OCI-LY3 (cell line): ENCODE data around the gene ANXA11.

Experiments used
- H2AFZ ChIP-seq: fragments of 200-600, 300-600 bp; shearing (Covaris generic); 2 replicates; pipeline ENCODE4 v1.6.0; 2014; ENCODE audit warnings: antibody characterized with exemption, low read depth, low read length
- H3K27ac ChIP-seq: fragments of 200-600, 300-600 bp; sonication (generic); 2 replicates; pipeline ENCODE4 v1.5.1; 2014; ENCODE audit warnings: mild to moderate bottlenecking, low read length, moderate library complexity, mixed read lengths
- H3K27me3 ChIP-seq: fragments of 200-600, 300-600 bp; sonication (generic); 2 replicates; pipeline ENCODE4 v1.6.1; 2014; ENCODE audit warnings: low read depth, low read length, mixed read lengths
- H3K36me3 ChIP-seq: fragments of 200-600, 300-600 bp; sonication (generic); replicated peaks from 2 replicates; pipeline ENCODE3; 2014; ENCODE audit warnings: low read depth, low read length, mixed read lengths
- H3K4me1 ChIP-seq: fragments of 300-600, 200-600 bp; sonication (generic); 2 replicates; pipeline ENCODE4 v1.6.1; 2014; ENCODE audit warnings: low read length, mixed read lengths
- H3K4me2 ChIP-seq: fragments of 200-600, 300-600 bp; sonication (generic); 2 replicates; pipeline ENCODE4 v1.6.1; 2014; ENCODE audit warnings: low read length, mixed read lengths
- H3K4me3 ChIP-seq: fragments of 300-600, 200-600 bp; sonication (generic); 2 replicates; pipeline ENCODE4 v1.5.1; 2014; ENCODE audit warnings: antibody characterized with exemption, mild to moderate bottlenecking, low read length, moderate library complexity
- H3K79me2 ChIP-seq: fragments of 300-600, 200-600 bp; shearing (Covaris generic); 2 replicates; pipeline ENCODE4 v1.6.1; 2014; ENCODE audit warnings: mild to moderate bottlenecking, low read length, mixed read lengths
- H3K9ac ChIP-seq: fragments of 300-600, 200-600 bp; shearing (Covaris generic); 2 replicates; pipeline ENCODE4 v1.6.0; 2014; ENCODE audit warnings: mild to moderate bottlenecking, low read length, moderate library complexity
- H3K9me3 ChIP-seq: fragments of 200-600, 300-600 bp; shearing (Covaris generic); 2 replicates; pipeline ENCODE4 v1.6.1; 2014; ENCODE audit warnings: low read length, mixed read lengths; ENCODE audit not compliant: insufficient read depth
- H4K20me1 ChIP-seq: fragments of 200-600, 300-600 bp; sonication (generic); 2 replicates; pipeline ENCODE4 v1.6.1; 2016; ENCODE audit warnings: low read length, mixed read lengths; ENCODE audit not compliant: insufficient read depth
- CTCF ChIP-seq: fragments of 200-600, 300-600 bp; sonication (generic); IDR thresholded peaks from 2 replicates; pipeline ENCODE4 v1.5.1; 2014; ENCODE audit warnings: antibody characterized with exemption, low read length, low read depth
- EZH2phosphoT487 ChIP-seq: fragments of 200-600 bp; shearing (Covaris generic); IDR thresholded peaks from 2 replicates; pipeline ENCODE4 v1.6.1; 2018; ENCODE audit warnings: antibody characterized with exemption, mixed run types, low read depth

ANXA11 gene

GRCh38 chr10:80170026-80170425 is 35.3 kb downstream of the ANXA11 start:
- Histone ChIP-seq H3K9ac (no peak overlapping the region), H3K9me3 (no peaks in the 10 kb centered on the region), H3K27ac (no peak overlapping the region), H3K36me3 (peaks cover 9% of the 10 kb centered on the region), H3K79me2 (peaks cover 7% of the 10 kb centered on the region), H3K4me3 (no peak overlapping the region), H3K4me1 (peaks cover 16% of the 10 kb centered on the region), H3K27me3 (no peaks in the 10 kb centered on the region), H3K4me2 (no peak overlapping the region), H2AFZ (no peak overlapping the region), H4K20me1 (0 out of 2 replicates have a peak, but pooled peaks cover 12% of the 10 kb centered on the region)
- TF ChIP-seq EZH2phosphoT487 (no peak), CTCF (no peak)

GRCh38 chr10:80168679-80169380 is 36.5 kb downstream of the ANXA11 start:
- no peak overlapping the region for H2AFZ ChIP-seq
- peaks cover 16% of the 10 kb centered on the region for H3K36me3 ChIP-seq
- no peak overlapping the region for H3K27ac ChIP-seq
- no peaks in the 10 kb centered on the region for H3K27me3 ChIP-seq
- 0 out of 2 replicates have a peak, but pooled peaks cover 12% of the 10 kb centered on the region for H4K20me1 ChIP-seq
- no peaks in the 10 kb centered on the region for H3K9me3 ChIP-seq
- peaks cover 16% of the 10 kb centered on the region for H3K4me1 ChIP-seq
- no peak overlapping the region for H3K4me3 ChIP-seq
- no peaks in the 10 kb centered on the region for H3K79me2 ChIP-seq
- H3K9ac ChIP-seq, result no peak overlapping the region
- TF ChIP-seq EZH2phosphoT487 (no peak), CTCF (peak; percentile 48)
- H3K4me2 ChIP-seq, result no peak overlapping the region

GRCh38 chr10:80168162-80168511 is 37.2 kb downstream of the ANXA11 start:
- no peak for TF ChIP-seq EZH2phosphoT487
- TF ChIP-seq CTCF, result no peak
- Histone ChIP-seq H3K4me2 (no peak overlapping the region), H3K79me2 (no peaks in the 10 kb centered on the region), H3K27ac (no peak overlapping the region), H3K4me1 (peaks cover 16% of the 10 kb centered on the region), H3K9me3 (no peaks in the 10 kb centered on the region), H2AFZ (no peak overlapping the region), H4K20me1 (0 out of 2 replicates have a peak, but pooled peaks cover 8% of the 10 kb centered on the region), H3K9ac (no peak overlapping the region), H3K4me3 (no peak overlapping the region), H3K27me3 (no peaks in the 10 kb centered on the region), H3K36me3 (peaks cover 23% of the 10 kb centered on the region)

GRCh38 chr10:80167471-80168161 is 37.7 kb downstream of the ANXA11 start:
- no peaks in the 10 kb centered on the region for H3K9me3 ChIP-seq
- H3K4me2 ChIP-seq, result no peak overlapping the region
- no peak overlapping the region for H2AFZ ChIP-seq
- 0 out of 2 replicates have a peak, but pooled peaks cover 8% of the 10 kb centered on the region for H4K20me1 ChIP-seq
- no peak overlapping the region for H3K4me3 ChIP-seq
- TF ChIP-seq CTCF, result no peak
- peaks cover 16% of the 10 kb centered on the region for H3K4me1 ChIP-seq
- H3K79me2 ChIP-seq, result no peaks in the 10 kb centered on the region
- no peak overlapping the region for H3K9ac ChIP-seq
- H3K27ac ChIP-seq, result no peak overlapping the region
- H3K36me3 ChIP-seq, result peaks cover 27% of the 10 kb centered on the region
- no peaks in the 10 kb centered on the region for H3K27me3 ChIP-seq
